GM12875 (cell line): ENCODE measurements around the gene SLC19A1.
"Not testable (repeated sequence)": the region's sequence is repeated elsewhere in the genome, so short reads cannot be mapped to it uniquely, and the experiment has no call there.

Source experiments
- H3K4me3 ChIP-seq: one replicate; pipeline ENCODE4 v1.5.1; 2011; ENCODE audit warnings: low read depth, low read length, control low read depth
- TF ChIP-seq, protein P1 (sequence below): IDR thresholded peaks from 2 replicates; pipeline ENCODE4 v1.5.1; 2011; ENCODE audit warnings: low read depth, mild to moderate bottlenecking, control low read depth, inconsistent platforms, low read length, moderate library complexity, borderline replicate concordance; ENCODE audit not compliant: insufficient read depth

SLC19A1 gene

DNA sequence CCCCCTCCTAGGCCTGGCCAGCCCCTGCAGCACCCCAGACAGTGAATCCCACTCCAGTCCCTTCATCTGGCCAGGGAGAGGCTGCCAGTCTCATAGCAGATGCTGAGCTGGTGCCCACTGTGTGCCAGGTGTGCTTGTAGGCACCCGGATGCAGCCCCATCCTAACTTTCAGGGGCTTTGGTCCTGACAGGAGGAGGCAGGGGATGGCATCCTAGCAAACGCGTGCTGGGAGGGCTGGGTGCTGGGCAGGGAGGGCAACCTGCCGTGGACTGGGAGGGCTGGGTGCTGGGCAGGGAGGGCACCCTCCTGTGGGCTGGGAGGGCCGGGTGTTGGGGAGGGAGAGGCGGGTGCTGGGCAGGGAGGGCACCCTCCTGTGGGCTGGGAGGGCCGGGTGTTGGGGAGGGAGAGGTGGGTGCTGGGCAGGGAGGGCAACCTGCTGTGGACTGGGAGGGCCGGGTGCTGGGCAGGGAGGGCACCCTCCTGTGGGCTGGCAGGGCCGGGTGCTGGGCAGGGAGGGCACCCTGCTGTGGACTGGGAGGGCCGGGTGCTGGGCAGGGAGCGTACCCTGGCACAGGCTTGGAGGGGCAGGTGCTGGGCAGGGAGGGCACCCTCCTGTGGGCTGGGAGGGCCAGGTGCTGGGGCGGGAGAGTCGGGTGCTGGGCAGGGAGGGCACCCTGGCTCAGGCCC lies 35.3 kb downstream of the SLC19A1 start:
- TF ChIP-seq, protein P1, sequence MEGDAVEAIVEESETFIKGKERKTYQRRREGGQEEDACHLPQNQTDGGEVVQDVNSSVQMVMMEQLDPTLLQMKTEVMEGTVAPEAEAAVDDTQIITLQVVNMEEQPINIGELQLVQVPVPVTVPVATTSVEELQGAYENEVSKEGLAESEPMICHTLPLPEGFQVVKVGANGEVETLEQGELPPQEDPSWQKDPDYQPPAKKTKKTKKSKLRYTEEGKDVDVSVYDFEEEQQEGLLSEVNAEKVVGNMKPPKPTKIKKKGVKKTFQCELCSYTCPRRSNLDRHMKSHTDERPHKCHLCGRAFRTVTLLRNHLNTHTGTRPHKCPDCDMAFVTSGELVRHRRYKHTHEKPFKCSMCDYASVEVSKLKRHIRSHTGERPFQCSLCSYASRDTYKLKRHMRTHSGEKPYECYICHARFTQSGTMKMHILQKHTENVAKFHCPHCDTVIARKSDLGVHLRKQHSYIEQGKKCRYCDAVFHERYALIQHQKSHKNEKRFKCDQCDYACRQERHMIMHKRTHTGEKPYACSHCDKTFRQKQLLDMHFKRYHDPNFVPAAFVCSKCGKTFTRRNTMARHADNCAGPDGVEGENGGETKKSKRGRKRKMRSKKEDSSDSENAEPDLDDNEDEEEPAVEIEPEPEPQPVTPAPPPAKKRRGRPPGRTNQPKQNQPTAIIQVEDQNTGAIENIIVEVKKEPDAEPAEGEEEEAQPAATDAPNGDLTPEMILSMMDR = no peak
- H3K4me3 ChIP-seq = no peak overlapping the region

DNA sequence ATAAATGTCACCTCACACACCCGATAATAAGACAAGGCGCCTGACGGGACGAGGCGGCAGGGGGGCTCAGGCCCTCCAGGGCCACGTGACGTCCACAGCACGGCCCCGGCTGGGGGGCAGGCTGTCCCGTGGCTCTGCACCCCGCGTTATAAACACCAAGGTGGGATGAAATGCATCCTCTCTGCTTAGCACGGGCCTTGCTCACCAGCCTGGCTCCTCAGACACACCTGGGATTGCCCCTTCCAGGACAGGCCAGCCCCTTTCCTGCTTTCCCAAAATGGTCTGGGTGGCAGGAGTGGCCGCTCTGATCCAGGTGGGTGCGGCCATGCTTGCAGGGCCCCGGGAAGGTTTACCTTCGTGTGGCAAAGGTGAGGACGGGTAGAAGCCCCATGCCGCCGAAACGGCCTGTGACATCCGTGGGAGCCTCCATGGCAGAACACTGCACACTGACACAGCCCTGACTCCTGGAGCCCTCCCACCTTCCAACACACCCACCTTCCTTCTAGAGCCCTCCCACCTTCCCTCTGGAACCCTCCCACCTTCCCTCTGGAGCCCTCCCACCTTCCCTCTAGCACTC lies 35.9 kb downstream of the SLC19A1 start:
- TF ChIP-seq, protein P1 = no peak

DNA sequence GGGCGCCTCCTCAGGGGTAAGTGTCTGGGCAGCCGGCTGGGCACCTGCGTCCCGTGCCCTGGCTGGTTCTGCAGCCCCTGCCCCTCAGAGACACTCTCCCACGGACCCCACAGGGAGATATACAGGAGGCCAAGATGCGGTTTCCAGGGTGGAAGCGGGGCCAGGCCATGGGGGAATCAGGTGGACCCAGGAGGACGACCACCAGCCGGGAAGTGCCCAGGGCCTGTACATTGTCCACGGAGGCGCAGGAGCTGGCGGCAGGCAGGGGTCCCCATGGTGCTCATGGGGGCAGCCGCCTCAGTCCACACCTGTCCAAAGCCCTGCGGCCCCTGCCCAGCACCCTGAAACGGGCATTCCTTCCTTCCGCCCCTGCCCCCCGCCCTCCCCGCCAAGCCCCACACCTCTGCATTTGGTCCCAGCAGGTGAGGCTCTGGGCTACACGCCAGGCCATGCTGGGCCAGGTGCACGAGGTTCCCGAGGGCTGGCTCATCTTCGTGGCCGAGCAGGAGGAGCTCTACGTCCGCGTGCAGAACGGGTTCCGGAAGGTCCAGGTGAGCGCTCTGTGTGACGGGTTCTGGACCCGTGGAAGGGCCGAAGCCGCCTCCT lies 36.7 kb downstream of the SLC19A1 start:
- H3K4me3 ChIP-seq = no peak overlapping the region
- TF ChIP-seq, protein P1 = no peak

More for the DNA sequence above, 35.9 kb downstream of the SLC19A1 start:
- H3K4me3 ChIP-seq = no peak overlapping the region

- TF ChIP-seq, protein P1 = no peak
- no peak overlapping the region for H3K4me3 ChIP-seq
Observed at GRCh38 chr21:45504516-45505415, 37.5 kb downstream of the SLC19A1 start.

GRCh38 chr21:45504021-45504515 lies 38.2 kb downstream of the SLC19A1 start:
- no peak overlapping the region for H3K4me3 ChIP-seq
- TF ChIP-seq, protein P1 = no peak

DNA sequence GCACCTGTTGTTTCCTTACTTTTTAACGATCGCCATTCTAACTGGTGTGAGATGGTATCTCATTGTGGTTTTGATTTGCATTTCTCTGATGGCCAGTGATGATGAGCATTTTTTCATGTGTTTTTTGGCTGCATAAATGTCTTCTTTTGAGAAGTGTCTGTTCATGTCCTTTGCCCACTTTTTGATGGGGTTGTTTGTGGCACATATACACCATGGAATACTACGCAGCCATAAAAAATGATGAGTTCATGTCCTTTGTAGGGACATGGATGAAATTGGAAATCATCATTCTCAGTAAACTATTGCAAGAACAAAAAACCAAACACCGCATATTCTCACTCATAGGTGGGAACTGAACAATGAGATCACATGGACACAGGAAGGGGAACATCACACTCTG lies 39.0 kb downstream of the SLC19A1 start:
- not testable (repeated sequence) for H3K4me3 ChIP-seq

DNA sequence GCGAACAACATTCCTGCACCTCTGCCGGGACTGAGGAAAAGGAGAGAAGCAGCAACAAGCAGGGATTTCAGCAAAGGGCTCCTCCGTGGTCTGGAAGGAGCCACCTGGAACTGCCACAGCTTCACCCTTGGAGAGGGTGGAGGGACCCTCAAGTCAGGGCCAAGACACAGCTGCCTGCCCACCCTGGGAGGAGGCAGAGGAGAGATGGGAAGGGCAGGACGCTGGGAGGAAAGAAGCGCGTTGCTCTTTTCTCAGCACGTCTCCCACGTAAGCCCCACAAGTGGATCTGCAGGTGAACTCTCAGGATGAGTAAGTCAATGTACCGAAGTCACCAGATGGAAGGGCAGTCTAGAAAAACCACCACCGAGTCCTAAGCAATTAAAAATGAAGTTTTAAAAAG lies 39.6 kb downstream of the SLC19A1 start:
- TF ChIP-seq, protein P1 = no peak
- no peak overlapping the region for H3K4me3 ChIP-seq
